ENCODE results near the gene EFHC1. TPM values are rescaled to one million over a fixed set of nuclear protein-coding genes. Genes with fewer than 3 reads are reported as not detected.

The EFHC1 gene
- total and polyA plus RNA-seq, 2 of the 13 experiments (the other 11 are each of a cell fraction or from before 2014, with no cell fraction given): 23.4 to 29.5 TPM

GRCh38 chr6:52551483-52552277, 131.5 kb downstream of the EFHC1 start (continued):
- TF ChIP-seq ARID5B (CRISPR knock-in tag; IDR thresholded peaks at IDR 0.05) (no peak; the same call in 1 of the 2 replicates), ZEB1 (IDR thresholded peaks at IDR 0.05; ENCODE audit: insufficient replicate concordance, low read depth) (peak; percentile 32), SMAD9 (CRISPR knock-in tag; IDR thresholded peaks at IDR 0.05) (no peak), FOSL1 (CRISPR knock-in tag; IDR thresholded peaks at IDR 0.05; ENCODE audit: borderline replicate concordance) (no peak), EP300 (IDR thresholded peaks at IDR 0.05; ENCODE audit: low read depth in 2 of 2, low read length in 2 of 2) (peak in 1 of 2 experiments; percentile 17; a peak in 1 of 4 replicates), EP300 (CRISPR knock-in tag; IDR thresholded peaks at IDR 0.05; ENCODE audit: borderline replicate concordance) (no peak; the same call in 1 of the 2 replicates), ZBTB3 (CRISPR knock-in tag; IDR thresholded peaks at IDR 0.05; ENCODE audit: borderline replicate concordance, low read depth) (no peak), DDIT3 (CRISPR knock-in tag; IDR thresholded peaks at IDR 0.05) (no peak), SNAPC2 (CRISPR knock-in tag; IDR thresholded peaks at IDR 0.05) (no peak), NFATC3 (CRISPR knock-in tag; IDR thresholded peaks at IDR 0.05) (no peak)
- TF ChIP-seq, protein P1, sequence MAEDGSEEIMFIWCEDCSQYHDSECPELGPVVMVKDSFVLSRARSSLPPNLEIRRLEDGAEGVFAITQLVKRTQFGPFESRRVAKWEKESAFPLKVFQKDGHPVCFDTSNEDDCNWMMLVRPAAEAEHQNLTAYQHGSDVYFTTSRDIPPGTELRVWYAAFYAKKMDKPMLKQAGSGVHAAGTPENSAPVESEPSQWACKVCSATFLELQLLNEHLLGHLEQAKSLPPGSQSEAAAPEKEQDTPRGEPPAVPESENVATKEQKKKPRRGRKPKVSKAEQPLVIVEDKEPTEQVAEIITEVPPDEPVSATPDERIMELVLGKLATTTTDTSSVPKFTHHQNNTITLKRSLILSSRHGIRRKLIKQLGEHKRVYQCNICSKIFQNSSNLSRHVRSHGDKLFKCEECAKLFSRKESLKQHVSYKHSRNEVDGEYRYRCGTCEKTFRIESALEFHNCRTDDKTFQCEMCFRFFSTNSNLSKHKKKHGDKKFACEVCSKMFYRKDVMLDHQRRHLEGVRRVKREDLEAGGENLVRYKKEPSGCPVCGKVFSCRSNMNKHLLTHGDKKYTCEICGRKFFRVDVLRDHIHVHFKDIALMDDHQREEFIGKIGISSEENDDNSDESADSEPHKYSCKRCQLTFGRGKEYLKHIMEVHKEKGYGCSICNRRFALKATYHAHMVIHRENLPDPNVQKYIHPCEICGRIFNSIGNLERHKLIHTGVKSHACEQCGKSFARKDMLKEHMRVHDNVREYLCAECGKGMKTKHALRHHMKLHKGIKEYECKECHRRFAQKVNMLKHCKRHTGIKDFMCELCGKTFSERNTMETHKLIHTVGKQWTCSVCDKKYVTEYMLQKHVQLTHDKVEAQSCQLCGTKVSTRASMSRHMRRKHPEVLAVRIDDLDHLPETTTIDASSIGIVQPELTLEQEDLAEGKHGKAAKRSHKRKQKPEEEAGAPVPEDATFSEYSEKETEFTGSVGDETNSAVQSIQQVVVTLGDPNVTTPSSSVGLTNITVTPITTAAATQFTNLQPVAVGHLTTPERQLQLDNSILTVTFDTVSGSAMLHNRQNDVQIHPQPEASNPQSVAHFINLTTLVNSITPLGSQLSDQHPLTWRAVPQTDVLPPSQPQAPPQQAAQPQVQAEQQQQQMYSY (CRISPR knock-in tag; IDR thresholded peaks at IDR 0.05): no peak
- TF ChIP-seq, protein P2, sequence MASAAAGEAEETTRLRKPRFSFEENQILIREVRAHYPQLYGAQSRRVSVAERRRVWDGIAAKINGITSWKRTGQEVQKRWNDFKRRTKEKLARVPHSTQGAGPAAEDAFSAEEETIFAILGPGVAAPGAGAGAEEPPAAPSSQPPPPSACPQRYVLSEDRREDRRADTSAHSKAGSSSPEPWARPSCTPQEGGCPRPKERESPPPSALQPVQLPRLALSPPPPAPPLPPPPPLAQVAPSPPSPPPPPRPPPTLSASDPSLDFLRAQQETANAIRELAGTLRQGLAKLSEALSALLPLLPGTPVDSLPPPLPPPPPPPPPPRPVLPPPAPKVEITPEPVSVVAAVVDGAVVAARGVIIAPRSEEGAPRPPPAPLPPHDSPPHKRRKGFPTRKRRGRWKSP (CRISPR knock-in tag; IDR thresholded peaks at IDR 0.05): no peak
